Neural crest cell (in vitro differentiated cells): ENCODE results near the gene OTULIN. TPM values are rescaled to one million over a fixed set of nuclear protein-coding genes. Genes with fewer than 3 reads are reported as not detected.

Experiments used
- DNase-seq: peaks from one replicate; pipeline ENCODE4 v3.0.0; 2021; ENCODE audit warnings: low read depth, mixed read lengths, low spot score
- H3K27ac Mint-ChIP-seq: one replicate; pipeline ENCODE4 v1.8.0; 2021; ENCODE audit warnings: mild to moderate bottlenecking, mixed read lengths; ENCODE audit not compliant: unreplicated experiment
- H3K27me3 Mint-ChIP-seq: 2 replicates; pipeline ENCODE4 v1.8.0; 2021; ENCODE audit warnings: low read depth, mild to moderate bottlenecking, mixed read lengths
- H3K36me3 Mint-ChIP-seq: 2 replicates; pipeline ENCODE4 v1.8.0; 2021; ENCODE audit warnings: low read depth, mild to moderate bottlenecking, mixed read lengths
- H3K4me1 Mint-ChIP-seq: 2 replicates; pipeline ENCODE4 v1.8.0; 2021; ENCODE audit warnings: mixed read lengths
- H3K4me3 Mint-ChIP-seq: one replicate; pipeline ENCODE4 v1.8.0; 2021; ENCODE audit warnings: mild to moderate bottlenecking, mixed read lengths
- H3K9me3 Mint-ChIP-seq: 2 replicates; pipeline ENCODE4 v1.8.0; 2021; ENCODE audit warnings: mixed read lengths
- CTCF ChIP-seq: fragments of 200-600 bp; sonication (generic); conservative IDR thresholded peaks from 2 replicates; pipeline ENCODE4 v1.5.0; 2021; ENCODE audit warnings: antibody characterized with exemption, mild to moderate bottlenecking
- total RNA-seq: library from RNA; stranded (reverse); gene quantifications from 2 replicates; pipeline ENCODE4 v1.2.1, GENCODE V29; 2021

The OTULIN gene
- total RNA-seq, 1 donor from 2014 or later = 33.7 TPM

GRCh38 chr5:14630671-14631070 lies 33.8 kb upstream of the OTULIN start:
- no peak for TF ChIP-seq CTCF
- no peak overlapping the region for H3K4me3 Mint-ChIP-seq
- H3K9me3 Mint-ChIP-seq = peaks cover 4% of the 10 kb centered on the region
- no peak overlapping the region for H3K27ac Mint-ChIP-seq
- no peak for DNase-seq
- no peaks in the 10 kb centered on the region for H3K4me1 Mint-ChIP-seq
- H3K36me3 Mint-ChIP-seq = no peaks in the 10 kb centered on the region
- H3K27me3 Mint-ChIP-seq = peaks cover 41% of the 10 kb centered on the region

GRCh38 chr5:14635656-14636055 lies 28.9 kb upstream of the OTULIN start:
- peaks cover 43% of the 10 kb centered on the region for H3K27me3 Mint-ChIP-seq
- H3K36me3 Mint-ChIP-seq = no peaks in the 10 kb centered on the region
- H3K4me3 Mint-ChIP-seq = no peak overlapping the region
- no peak for DNase-seq
- H3K27ac Mint-ChIP-seq = no peak overlapping the region
- H3K9me3 Mint-ChIP-seq = peaks cover 3% of the 10 kb centered on the region
- TF ChIP-seq CTCF = no peak
- no peaks in the 10 kb centered on the region for H3K4me1 Mint-ChIP-seq

- no peak for TF ChIP-seq CTCF
- H3K4me1 Mint-ChIP-seq = no peaks in the 10 kb centered on the region
- no peaks in the 10 kb centered on the region for H3K36me3 Mint-ChIP-seq
- DNase-seq = no peak
- H3K9me3 Mint-ChIP-seq = peaks cover 6% of the 10 kb centered on the region
- H3K4me3 Mint-ChIP-seq = no peak overlapping the region
- no peak overlapping the region for H3K27ac Mint-ChIP-seq
- peaks cover 37% of the 10 kb centered on the region for H3K27me3 Mint-ChIP-seq
Measured at GRCh38 chr5:14640765-14641164, 23.8 kb upstream of the OTULIN start.

GRCh38 chr5:14644623-14645237 lies 19.8 kb upstream of the OTULIN start:
- H3K4me1 Mint-ChIP-seq = no peaks in the 10 kb centered on the region
- TF ChIP-seq CTCF = no peak
- no peak for DNase-seq
- H3K27me3 Mint-ChIP-seq = peaks cover 20% of the 10 kb centered on the region
- H3K4me3 Mint-ChIP-seq = no peak overlapping the region
- peaks cover 3% of the 10 kb centered on the region for H3K9me3 Mint-ChIP-seq
- no peaks in the 10 kb centered on the region for H3K36me3 Mint-ChIP-seq
- no peak overlapping the region for H3K27ac Mint-ChIP-seq

GRCh38 chr5:14650052-14650451 lies 14.5 kb upstream of the OTULIN start:
- no peaks in the 10 kb centered on the region for H3K36me3 Mint-ChIP-seq
- H3K4me1 Mint-ChIP-seq = no peaks in the 10 kb centered on the region
- no peak for TF ChIP-seq CTCF
- H3K4me3 Mint-ChIP-seq = no peak overlapping the region
- no peak for DNase-seq
- H3K27ac Mint-ChIP-seq = no peak overlapping the region
- no peaks in the 10 kb centered on the region for H3K9me3 Mint-ChIP-seq
- H3K27me3 Mint-ChIP-seq = peaks cover 11% of the 10 kb centered on the region
